PC-9 (cell line): Measurements from ENCODE around the gene TREML4.

ENCODE experiments used
- CTCF ChIP-seq: fragments of 200-600 bp; sonication (generic); conservative IDR thresholded peaks from 2 replicates; pipeline ENCODE4 v1.6.1; 2017; ENCODE audit warnings: mixed run types, antibody characterized with exemption, mild to moderate bottlenecking, moderate library complexity
- EZH2 ChIP-seq: fragments of 200-600 bp; sonication (generic); IDR thresholded peaks from 2 replicates; pipeline ENCODE4 v1.8.0; 2017; ENCODE audit warnings: antibody characterized with exemption, low read depth

GRCh38 chr6:41239467-41240159 is 11.5 kb downstream of the TREML4 start:
- TF ChIP-seq CTCF, result no peak
- TF ChIP-seq EZH2, result peak; percentile 80; the same call in 1 of the 2 replicates
